ENCODE results near the gene CAMTA1.

DNA sequence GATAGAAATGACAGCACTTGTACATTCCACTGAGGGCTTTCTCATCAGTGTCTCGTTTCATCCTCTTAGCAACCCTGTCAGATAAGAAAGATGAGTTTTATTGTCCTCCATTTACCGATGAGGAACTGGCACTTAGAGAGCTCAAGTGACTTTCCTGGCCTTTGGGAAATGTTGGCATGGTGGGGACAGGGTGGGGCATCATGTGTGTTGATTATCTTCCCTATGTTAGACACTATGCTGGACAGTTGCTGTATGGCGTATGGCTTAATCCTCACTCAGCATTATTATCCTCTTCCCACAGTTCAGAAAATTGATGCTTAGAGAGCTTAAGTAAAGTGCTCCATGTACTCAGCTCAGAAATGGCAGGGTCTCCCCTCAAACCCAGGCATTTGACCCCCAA is 163.2 kb downstream of the CAMTA1 start:
- no peak for TF ChIP-seq ATF1 (CRISPR knock-in tag; IDR thresholded peaks at IDR 0.05)
- TF ChIP-seq ATF1 (tag; IDR thresholded peaks at IDR 0.05): no peak
- no peak for TF ChIP-seq IFI16 (CRISPR knock-in tag; IDR thresholded peaks at IDR 0.05)
- no peak for TF ChIP-seq EP300 (IDR thresholded peaks at IDR 0.05; ENCODE audit: low read length)
- no peak for TF ChIP-seq ZSCAN29 (IDR thresholded peaks at IDR 0.05)
- no peak for TF ChIP-seq MTA3 (IDR thresholded peaks at IDR 0.05; ENCODE audit: borderline replicate concordance)
- no peak for TF ChIP-seq USF2 (CRISPR knock-in tag; IDR thresholded peaks at IDR 0.05)
- no peak for TF ChIP-seq YY1 (IDR thresholded peaks at IDR 0.05; ENCODE audit: borderline replicate concordance in 1 of 3, control insufficient read depth in 1 of 3, extremely low read depth in 1 of 3, insufficient read depth in 3 of 3, insufficient read length in 1 of 3, insufficient replicate concordance in 2 of 3, low read depth in 1 of 3, low read length in 2 of 3)
- TF ChIP-seq POLR2AphosphoS5 (IDR thresholded peaks at IDR 0.05; ENCODE audit: control insufficient read depth, insufficient read depth, low read depth, low read length): no peak
- no peak for TF ChIP-seq KAT8 (IDR thresholded peaks at IDR 0.05; ENCODE audit: low read depth)
- TF ChIP-seq CTCF (IDR thresholded peaks at IDR 0.05 in 2 of 3, conservative IDR thresholded peaks at IDR 0.05 in 1 of 3; ENCODE audit: insufficient read depth in 2 of 3, low read depth in 1 of 3, low read length in 3 of 3): no peak
- no peak for TF ChIP-seq SMARCA5 (IDR thresholded peaks at IDR 0.05)
